GM12875 (cell line): ENCODE data around the gene ABHD6.
"Not testable (repeated sequence)": the region's sequence is repeated elsewhere in the genome, so short reads cannot be mapped to it uniquely, and the experiment has no call there.

Experiments
- H3K4me3 ChIP-seq: one replicate; pipeline ENCODE4 v1.5.1; 2011; ENCODE audit warnings: low read depth, low read length, control low read depth
- TF ChIP-seq, protein P1 (sequence below): IDR thresholded peaks from 2 replicates; pipeline ENCODE4 v1.5.1; 2011; ENCODE audit warnings: low read depth, mild to moderate bottlenecking, control low read depth, inconsistent platforms, low read length, moderate library complexity, borderline replicate concordance; ENCODE audit not compliant: insufficient read depth

The ABHD6 gene

GRCh38 chr3:58260733-58261132 is 23.1 kb downstream of the ABHD6 start:
- H3K4me3 ChIP-seq = no peak overlapping the region
- TF ChIP-seq, protein P1, sequence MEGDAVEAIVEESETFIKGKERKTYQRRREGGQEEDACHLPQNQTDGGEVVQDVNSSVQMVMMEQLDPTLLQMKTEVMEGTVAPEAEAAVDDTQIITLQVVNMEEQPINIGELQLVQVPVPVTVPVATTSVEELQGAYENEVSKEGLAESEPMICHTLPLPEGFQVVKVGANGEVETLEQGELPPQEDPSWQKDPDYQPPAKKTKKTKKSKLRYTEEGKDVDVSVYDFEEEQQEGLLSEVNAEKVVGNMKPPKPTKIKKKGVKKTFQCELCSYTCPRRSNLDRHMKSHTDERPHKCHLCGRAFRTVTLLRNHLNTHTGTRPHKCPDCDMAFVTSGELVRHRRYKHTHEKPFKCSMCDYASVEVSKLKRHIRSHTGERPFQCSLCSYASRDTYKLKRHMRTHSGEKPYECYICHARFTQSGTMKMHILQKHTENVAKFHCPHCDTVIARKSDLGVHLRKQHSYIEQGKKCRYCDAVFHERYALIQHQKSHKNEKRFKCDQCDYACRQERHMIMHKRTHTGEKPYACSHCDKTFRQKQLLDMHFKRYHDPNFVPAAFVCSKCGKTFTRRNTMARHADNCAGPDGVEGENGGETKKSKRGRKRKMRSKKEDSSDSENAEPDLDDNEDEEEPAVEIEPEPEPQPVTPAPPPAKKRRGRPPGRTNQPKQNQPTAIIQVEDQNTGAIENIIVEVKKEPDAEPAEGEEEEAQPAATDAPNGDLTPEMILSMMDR = no peak

GRCh38 chr3:58261954-58262666 is 24.5 kb downstream of the ABHD6 start:
- no peak overlapping the region for H3K4me3 ChIP-seq
- TF ChIP-seq, protein P1 = no peak

DNA sequence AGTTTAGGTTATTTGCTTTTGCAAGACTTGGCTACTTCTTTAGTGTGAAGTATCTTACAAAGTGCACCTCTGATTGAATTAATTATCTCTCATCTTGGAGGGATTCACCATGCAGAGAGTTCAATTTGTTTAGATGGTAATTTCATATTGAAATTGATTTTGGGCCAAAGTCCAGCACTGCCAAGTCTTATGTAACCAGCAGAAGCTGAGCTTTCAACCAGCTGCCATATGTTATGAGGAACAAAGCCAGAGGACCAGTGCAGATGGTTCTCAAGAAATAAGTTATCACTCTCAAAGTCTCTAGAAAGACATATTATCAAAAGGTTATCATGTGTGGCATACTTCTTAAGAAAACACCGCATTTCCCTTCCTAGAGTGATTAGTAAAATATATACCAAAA is 29.0 kb downstream of the ABHD6 start:
- TF ChIP-seq, protein P1 = no peak
- no peak overlapping the region for H3K4me3 ChIP-seq

GRCh38 chr3:58267543-58267942 is 30.0 kb downstream of the ABHD6 start:
- not testable (repeated sequence) for H3K4me3 ChIP-seq

DNA sequence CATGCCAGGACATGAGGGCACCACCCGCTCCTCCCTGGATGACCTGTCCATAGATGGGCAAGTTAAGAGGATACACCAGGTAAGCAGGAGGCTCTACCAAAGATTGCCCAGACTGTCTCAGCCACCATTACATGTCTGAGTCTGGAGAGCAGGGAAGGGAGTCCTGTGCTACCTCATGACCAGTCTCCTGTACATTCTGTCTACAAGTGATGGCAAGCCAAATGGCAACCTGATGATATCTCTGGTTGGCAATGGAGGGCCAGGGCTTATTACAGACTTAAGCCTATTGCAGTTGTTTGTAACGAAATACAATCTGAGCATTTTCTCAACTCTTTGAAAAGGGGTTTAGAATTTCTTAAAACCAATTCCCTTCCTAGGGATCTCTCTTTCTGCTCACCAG is 31.8 kb downstream of the ABHD6 start:
- TF ChIP-seq, protein P1 = no peak
- H3K4me3 ChIP-seq = no peak overlapping the region

- no peak overlapping the region for H3K4me3 ChIP-seq
- TF ChIP-seq, protein P1 = no peak
Measured at GRCh38 chr3:58270485-58270884, 32.9 kb downstream of the ABHD6 start.

GRCh38 chr3:58271901-58272501 is 34.4 kb downstream of the ABHD6 start:
- TF ChIP-seq, protein P1 = no peak
- no peak overlapping the region for H3K4me3 ChIP-seq
